ENCODE results near the gene ABCC8. TPM values are rescaled to one million over a fixed set of nuclear protein-coding genes. Genes with fewer than 3 reads are reported as not detected.

ABCC8 gene
- total and polyA plus RNA-seq, 2 of the 8 experiments (the other 6 are each of a cell fraction or from before 2014, with no cell fraction given), result 3.7 to 4.9 TPM

DNA sequence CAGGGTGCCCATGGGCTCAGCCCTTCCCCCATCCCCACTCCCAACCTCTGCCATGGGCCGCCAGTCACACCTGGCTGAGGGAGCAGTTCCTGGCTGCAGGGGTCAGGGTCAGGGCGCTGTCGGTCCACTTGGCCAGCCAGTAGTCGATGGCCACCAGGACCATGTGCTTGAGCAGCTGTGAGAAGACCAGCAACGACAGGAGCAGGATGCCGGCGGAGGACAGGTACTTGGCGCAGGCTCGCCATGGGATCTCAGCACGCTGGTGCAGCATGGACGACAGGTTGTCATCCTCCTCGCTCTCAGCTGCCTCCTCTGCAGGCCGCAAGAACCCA is 69.9 kb downstream of the ABCC8 start (continued):
- TF ChIP-seq EP300 (IDR thresholded peaks at IDR 0.05; ENCODE audit: borderline replicate concordance in 1 of 2, low read depth in 2 of 2, low read length in 2 of 2), result no peak
